A549 (cell line): Measurements from ENCODE around the gene NFATC2. TPM values are rescaled to one million over a fixed set of nuclear protein-coding genes. Genes with fewer than 3 reads are reported as not detected.

ENCODE experiments used
- ATAC-seq, 2 experiments: fragments of 200-7000 bp in 1 of 2; fragments of >200 bp in 1 of 2; cut with Nextera tagmentation in 1 of 2; cut with Tn5 transposase in 1 of 2; 3 replicates each; pipeline versions ENCODE4 v1.8.0 to v1.9.1; 2018 to 2020; ENCODE audit warnings: mild to moderate bottlenecking in 1 of 2, moderate library complexity in 1 of 2
- CTCF ChIA-PET: fragments of 300-600 bp; sonication (Branson Sonifier 250); formaldehyde crosslinking; extraction: SDS; loops from one replicate; lab custom pipeline; 2021; ENCODE audit warnings: antibody characterized with exemption, inconsistent platforms; lab: Yijun Ruan, JAX
- POLR2A ChIA-PET: fragments of 350-600 bp; formaldehyde crosslinking; extraction: SDS; loops from one replicate; lab custom pipeline; 2021; ENCODE audit warnings: antibody characterized with exemption, inconsistent platforms; lab: Yijun Ruan, JAX
- DNase-seq, 2 experiments: peaks; one replicate each; pipeline versions ENCODE4 v3.0.0 to v3.0.0-alpha.2; 2011 to 2016; ENCODE audit warnings: low read depth in 1 of 2, low spot score in 1 of 2
- FAIRE-seq: peaks from 2 replicates; lab custom pipeline; 2011; peaks lifted over from hg19 to GRCh38; lab: Jason Lieb, UNC
- H3K27ac ChIP-seq, 2 experiments: fragments of >200 bp; sonication (Bioruptor Twin); formaldehyde crosslinking; 3 replicates each; pipeline ENCODE4 v1.5.1; 2016 to 2017
- H3K4me1 ChIP-seq: fragments of >200 bp; sonication (Bioruptor Twin); formaldehyde crosslinking; 3 replicates; pipeline ENCODE4 v1.6.1; 2016
- H3K4me2 ChIP-seq: fragments of >200 bp; sonication (Bioruptor Twin); formaldehyde crosslinking; 3 replicates; pipeline ENCODE4 v1.6.1; 2016
- H3K4me3 ChIP-seq: fragments of >200 bp; sonication (Bioruptor Twin); formaldehyde crosslinking; 3 replicates; pipeline ENCODE4 v1.5.1; 2016
- H3K9me3 ChIP-seq: fragments of >200 bp; sonication (Bioruptor Twin); formaldehyde crosslinking; 3 replicates; pipeline ENCODE4 v1.6.1; 2016
- BHLHE40 ChIP-seq: IDR thresholded peaks from 2 replicates; pipeline ENCODE4 v1.6.1; 2012; ENCODE audit warnings: low read depth, low read length, inconsistent platforms
- CBX2 ChIP-seq: fragments of 200-600 bp; sonication (generic); IDR thresholded peaks from 2 replicates; pipeline ENCODE4 v1.6.1; 2016; ENCODE audit warnings: low read depth, mild to moderate bottlenecking, borderline replicate concordance
- CBX8 ChIP-seq: fragments of 200-600 bp; sonication (generic); IDR thresholded peaks from 2 replicates; pipeline ENCODE4 v1.6.1; 2016
- CEBPB ChIP-seq, 2 experiments: fragments of >200 bp in 1 of 2; sonication (Bioruptor Twin) in 1 of 2; formaldehyde crosslinking in 1 of 2; IDR thresholded peaks; 2 replicates each; pipeline ENCODE4 v1.6.1; 2012 to 2016
- CHD2 ChIP-seq: fragments of 150-350 bp; IDR thresholded peaks from 2 replicates; pipeline ENCODE4 v1.6.1; 2014; ENCODE audit warnings: low read length; ENCODE audit not compliant: partially characterized antibody
- EHMT2 ChIP-seq: fragments of 200-600 bp; sonication (generic); IDR thresholded peaks from 2 replicates; pipeline ENCODE4 v1.6.1; 2016; ENCODE audit warnings: antibody characterized with exemption, low read depth, mild to moderate bottlenecking, moderate library complexity
- FOXS1 ChIP-seq: fragments of 250-450 bp; sonication (Bioruptor Pico); IDR thresholded peaks from 2 replicates; pipeline ENCODE4 v1.5.0; 2020; ENCODE audit warnings: mild to moderate bottlenecking, moderate library complexity
- HDAC2 ChIP-seq: fragments of 200-600 bp; sonication (generic); IDR thresholded peaks from 2 replicates; pipeline ENCODE4 v1.6.1; 2016
- HEYL ChIP-seq: fragments of 250-450 bp; sonication (Bioruptor Pico); IDR thresholded peaks from 2 replicates; pipeline ENCODE4 v1.8.0; 2021; ENCODE audit warnings: mild to moderate bottlenecking, moderate library complexity
- HOXB5 ChIP-seq: fragments of 250-450 bp; sonication (Bioruptor Pico); IDR thresholded peaks from 2 replicates; pipeline ENCODE4 v1.5.0; 2020; ENCODE audit warnings: mild to moderate bottlenecking, moderate library complexity
- KDM1A ChIP-seq: fragments of 200-600 bp; sonication (generic); IDR thresholded peaks from 2 replicates; pipeline ENCODE4 v1.6.1; 2016; ENCODE audit warnings: low read depth, mild to moderate bottlenecking
- MAZ ChIP-seq: fragments of 150-350 bp; IDR thresholded peaks from 2 replicates; pipeline ENCODE4 v1.6.1; 2014; ENCODE audit warnings: antibody characterized with exemption, low read depth, low read length, borderline replicate concordance
- NFE2L2 ChIP-seq: fragments of 150-350 bp; conservative IDR thresholded peaks from 2 replicates; pipeline ENCODE4 v1.6.1; 2014; ENCODE audit warnings: low read length
- POLR2A ChIP-seq: IDR thresholded peaks from 2 replicates; pipeline ENCODE4 v1.6.1; 2012; ENCODE audit warnings: mild to moderate bottlenecking, low read length
- POLR2AphosphoS2 ChIP-seq: conservative IDR thresholded peaks from 2 replicates; pipeline ENCODE4 v1.6.1; 2012; ENCODE audit warnings: low read length, improper control_type of control experiment, inconsistent platforms
- RCOR1 ChIP-seq: fragments of 150-350 bp; IDR thresholded peaks from 2 replicates; pipeline ENCODE4 v1.6.1; 2014; ENCODE audit warnings: antibody characterized with exemption, low read length, low read depth
- SREBF2 ChIP-seq: fragments of 450-650 bp; IDR thresholded peaks from 2 replicates; pipeline ENCODE4 v1.6.1; 2014; ENCODE audit warnings: mild to moderate bottlenecking, moderate library complexity
- ZC3H11A ChIP-seq: fragments of 450-650 bp; IDR thresholded peaks from 2 replicates; pipeline ENCODE4 v1.6.1; 2014; ENCODE audit warnings: antibody characterized with exemption, mild to moderate bottlenecking
- ZFP36 ChIP-seq: fragments of 450-650 bp; IDR thresholded peaks from 2 replicates; pipeline ENCODE4 v1.6.1; 2014; ENCODE audit warnings: borderline replicate concordance; ENCODE audit not compliant: partially characterized antibody
- ZSCAN20 ChIP-seq: fragments of 250-450 bp; sonication (Bioruptor Pico); IDR thresholded peaks from 2 replicates; pipeline ENCODE4 v1.8.0; 2022; ENCODE audit warnings: mild to moderate bottlenecking, moderate library complexity
- WGBS: methylation state at CpG from one replicate; pipeline ENCODE4 v1.1.6; 2017; ENCODE audit errors: missing lambda C conversion rate; 5-methylcytosine and 5-hydroxymethylcytosine counted together
- polyA plus RNA-seq, 4 experiments: library from polyadenylated mRNA; depleted of rRNA in 3 of 4; stranded (reverse); fragments of >200 nt; fragmentation: RNase III in 1 of 4; extraction: RNeasy Plus Mini Kit Qiagen cat#74134 plus additional on column Dnase treatment in 1 of 4; gene quantifications; 2 replicates in 3 of 4; 3 replicates in 1 of 4; pipeline ENCODE4 v1.2.3, GENCODE V29; 2011 to 2017
- TF ChIP-seq, protein P1 (sequence below): fragments of 200-600 bp; sonication (generic); IDR thresholded peaks from 2 replicates; pipeline ENCODE4 v1.6.1; 2016; ENCODE audit warnings: antibody characterized with exemption, mild to moderate bottlenecking, moderate library complexity
- TF ChIP-seq, protein P2 (sequence below): fragments of 450-650 bp; IDR thresholded peaks from 2 replicates; pipeline ENCODE4 v1.6.1; 2014; ENCODE audit warnings: antibody characterized with exemption
- TF ChIP-seq, protein P3 (sequence below): fragments of >200 bp; sonication (Bioruptor Twin); formaldehyde crosslinking; IDR thresholded peaks from 3 replicates; pipeline ENCODE4 v1.6.1; 2016
- TF ChIP-seq, protein P4 (sequence below): IDR thresholded peaks from 2 replicates; pipeline ENCODE4 v1.6.1; 2012

Gene NFATC2
- polyA plus RNA-seq, 2 of the 4 experiments (the other 2 are of a cell fraction): 0.75 to 1.6 TPM

DNA sequence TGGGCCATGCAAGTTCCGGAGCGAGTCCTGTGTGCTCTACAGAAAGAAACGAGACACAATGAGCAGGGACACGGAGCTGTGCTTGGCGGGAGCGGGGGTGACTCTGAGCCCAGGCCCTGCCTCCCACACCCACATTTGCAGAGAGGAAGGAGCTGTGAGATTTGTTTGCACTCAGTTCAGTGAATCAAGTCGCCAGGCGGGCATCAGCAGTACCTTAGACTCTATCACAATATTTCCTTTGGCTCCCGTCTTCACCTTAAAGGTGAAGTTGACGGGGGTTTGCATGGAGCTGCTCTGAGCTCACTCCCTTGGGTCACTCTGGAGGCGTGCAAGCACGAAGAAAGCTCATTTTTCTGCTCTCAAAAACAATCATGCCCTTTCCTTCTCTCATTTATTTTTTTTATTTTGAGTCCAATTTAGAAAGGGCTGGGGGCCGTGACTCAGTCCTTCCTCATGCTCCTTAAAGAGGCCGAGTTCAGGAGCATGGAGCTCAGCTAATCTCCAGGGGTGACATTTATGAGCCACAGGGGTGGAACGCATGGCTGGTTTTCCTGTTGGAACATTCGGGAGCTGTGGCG, 188.2 kb downstream of the NFATC2 start (continued):
- TF ChIP-seq, protein P1, sequence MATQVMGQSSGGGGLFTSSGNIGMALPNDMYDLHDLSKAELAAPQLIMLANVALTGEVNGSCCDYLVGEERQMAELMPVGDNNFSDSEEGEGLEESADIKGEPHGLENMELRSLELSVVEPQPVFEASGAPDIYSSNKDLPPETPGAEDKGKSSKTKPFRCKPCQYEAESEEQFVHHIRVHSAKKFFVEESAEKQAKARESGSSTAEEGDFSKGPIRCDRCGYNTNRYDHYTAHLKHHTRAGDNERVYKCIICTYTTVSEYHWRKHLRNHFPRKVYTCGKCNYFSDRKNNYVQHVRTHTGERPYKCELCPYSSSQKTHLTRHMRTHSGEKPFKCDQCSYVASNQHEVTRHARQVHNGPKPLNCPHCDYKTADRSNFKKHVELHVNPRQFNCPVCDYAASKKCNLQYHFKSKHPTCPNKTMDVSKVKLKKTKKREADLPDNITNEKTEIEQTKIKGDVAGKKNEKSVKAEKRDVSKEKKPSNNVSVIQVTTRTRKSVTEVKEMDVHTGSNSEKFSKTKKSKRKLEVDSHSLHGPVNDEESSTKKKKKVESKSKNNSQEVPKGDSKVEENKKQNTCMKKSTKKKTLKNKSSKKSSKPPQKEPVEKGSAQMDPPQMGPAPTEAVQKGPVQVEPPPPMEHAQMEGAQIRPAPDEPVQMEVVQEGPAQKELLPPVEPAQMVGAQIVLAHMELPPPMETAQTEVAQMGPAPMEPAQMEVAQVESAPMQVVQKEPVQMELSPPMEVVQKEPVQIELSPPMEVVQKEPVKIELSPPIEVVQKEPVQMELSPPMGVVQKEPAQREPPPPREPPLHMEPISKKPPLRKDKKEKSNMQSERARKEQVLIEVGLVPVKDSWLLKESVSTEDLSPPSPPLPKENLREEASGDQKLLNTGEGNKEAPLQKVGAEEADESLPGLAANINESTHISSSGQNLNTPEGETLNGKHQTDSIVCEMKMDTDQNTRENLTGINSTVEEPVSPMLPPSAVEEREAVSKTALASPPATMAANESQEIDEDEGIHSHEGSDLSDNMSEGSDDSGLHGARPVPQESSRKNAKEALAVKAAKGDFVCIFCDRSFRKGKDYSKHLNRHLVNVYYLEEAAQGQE: no peak
- TF ChIP-seq CEBPB (IDR thresholded peaks at IDR 0.05): no peak
- TF ChIP-seq, protein P2, sequence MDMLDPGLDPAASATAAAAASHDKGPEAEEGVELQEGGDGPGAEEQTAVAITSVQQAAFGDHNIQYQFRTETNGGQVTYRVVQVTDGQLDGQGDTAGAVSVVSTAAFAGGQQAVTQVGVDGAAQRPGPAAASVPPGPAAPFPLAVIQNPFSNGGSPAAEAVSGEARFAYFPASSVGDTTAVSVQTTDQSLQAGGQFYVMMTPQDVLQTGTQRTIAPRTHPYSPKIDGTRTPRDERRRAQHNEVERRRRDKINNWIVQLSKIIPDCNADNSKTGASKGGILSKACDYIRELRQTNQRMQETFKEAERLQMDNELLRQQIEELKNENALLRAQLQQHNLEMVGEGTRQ: no peak
- TF ChIP-seq ZC3H11A: no peak
- TF ChIP-seq NFE2L2: no peak
- TF ChIP-seq HEYL: no peak
- TF ChIP-seq ZFP36: no peak
- no peak for TF ChIP-seq MAZ
- no peak for TF ChIP-seq FOXS1 (CRISPR knock-in tag)
- TF ChIP-seq, protein P3, sequence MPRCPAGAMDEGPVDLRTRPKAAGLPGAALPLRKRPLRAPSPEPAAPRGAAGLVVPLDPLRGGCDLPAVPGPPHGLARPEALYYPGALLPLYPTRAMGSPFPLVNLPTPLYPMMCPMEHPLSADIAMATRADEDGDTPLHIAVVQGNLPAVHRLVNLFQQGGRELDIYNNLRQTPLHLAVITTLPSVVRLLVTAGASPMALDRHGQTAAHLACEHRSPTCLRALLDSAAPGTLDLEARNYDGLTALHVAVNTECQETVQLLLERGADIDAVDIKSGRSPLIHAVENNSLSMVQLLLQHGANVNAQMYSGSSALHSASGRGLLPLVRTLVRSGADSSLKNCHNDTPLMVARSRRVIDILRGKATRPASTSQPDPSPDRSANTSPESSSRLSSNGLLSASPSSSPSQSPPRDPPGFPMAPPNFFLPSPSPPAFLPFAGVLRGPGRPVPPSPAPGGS: no peak
- no peak for TF ChIP-seq SREBF2
- no peak for TF ChIP-seq CBX8
- TF ChIP-seq, protein P4, sequence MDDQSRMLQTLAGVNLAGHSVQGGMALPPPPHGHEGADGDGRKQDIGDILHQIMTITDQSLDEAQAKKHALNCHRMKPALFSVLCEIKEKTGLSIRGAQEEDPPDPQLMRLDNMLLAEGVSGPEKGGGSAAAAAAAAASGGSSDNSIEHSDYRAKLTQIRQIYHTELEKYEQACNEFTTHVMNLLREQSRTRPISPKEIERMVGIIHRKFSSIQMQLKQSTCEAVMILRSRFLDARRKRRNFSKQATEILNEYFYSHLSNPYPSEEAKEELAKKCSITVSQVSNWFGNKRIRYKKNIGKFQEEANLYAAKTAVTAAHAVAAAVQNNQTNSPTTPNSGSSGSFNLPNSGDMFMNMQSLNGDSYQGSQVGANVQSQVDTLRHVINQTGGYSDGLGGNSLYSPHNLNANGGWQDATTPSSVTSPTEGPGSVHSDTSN: no peak

DNA sequence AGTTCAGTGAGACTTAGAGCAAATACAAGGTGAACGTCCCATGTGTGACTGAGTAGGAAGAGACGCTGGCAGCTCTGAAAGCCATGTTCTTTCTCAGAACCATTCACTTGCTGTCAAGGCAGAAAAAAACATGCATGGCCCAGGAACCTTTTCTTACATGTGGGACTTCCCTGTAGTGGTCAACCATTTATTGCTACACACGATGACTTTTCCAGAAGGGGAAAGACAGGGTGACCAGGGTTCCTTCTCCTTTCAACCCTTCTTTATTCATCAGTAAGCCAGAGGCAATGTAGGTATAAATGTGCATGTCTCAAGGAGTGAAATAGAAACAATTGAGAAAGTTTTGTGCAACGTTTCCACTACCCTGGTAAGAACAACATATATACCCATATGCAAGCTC, 189.0 kb downstream of the NFATC2 start:
- CTCF ChIA-PET: interaction anchor here (1.4 kb wide), 1 partner anchor 46 kb away, joined by 4 read pairs; no protein-coding TSS in a partner anchor
- peaks cover 23% of the 10 kb centered on the region for H3K4me1 ChIP-seq

More for the DNA sequence above, 189.0 kb downstream of the NFATC2 start:
- Histone ChIP-seq H3K27ac (peak overlapping the region in 1 of 2 experiments; percentile 63; a peak in 4 of 6 replicates), H3K4me2 (no peak overlapping the region), H3K4me3 (no peak overlapping the region), H3K9me3 (no peaks in the 10 kb centered on the region)
- no peak for ATAC-seq
- 67% methylated on average over 4 of the region's 4 CpGs for WGBS
- FAIRE-seq: no peak
- TF ChIP-seq CBX2 (no peak), BHLHE40 (no peak), EHMT2 (no peak), POLR2A (no peak), KDM1A (no peak), HDAC2 (no peak), CHD2 (no peak), POLR2AphosphoS2 (no peak), HOXB5 (no peak), RCOR1 (no peak), CEBPB (IDR thresholded peaks at IDR 0.05) (no peak), ZSCAN20 (CRISPR knock-in tag) (no peak)
- TF ChIP-seq, protein P1: no peak
- POLR2A ChIA-PET: no interaction called here
- DNase-seq: no peak
